OCI-M2 (cell line): ENCODE results near the gene DRG2.

ENCODE experiments used
- DNase-seq: peaks from one replicate; lab custom pipeline; 2025; ENCODE audit not compliant: unreplicated experiment; lab: John Stamatoyannopoulos, UW

Gene DRG2

GRCh38 chr17:18074566-18075272 is 13.0 kb upstream of the DRG2 start:
- DNase-seq = no peak

- no peak for DNase-seq
Observed at GRCh38 chr17:18076936-18077335, 10.8 kb upstream of the DRG2 start.

- no peak for DNase-seq
Observed at GRCh38 chr17:18079543-18079942, 8.2 kb upstream of the DRG2 start.

GRCh38 chr17:18084256-18084655 is 3.5 kb upstream of the DRG2 start:
- DNase-seq = no peak

- no peak for DNase-seq
Observed at GRCh38 chr17:18089613-18090012, 1.9 kb downstream of the DRG2 start.

- DNase-seq = no peak
Observed at GRCh38 chr17:18093616-18094408, 6.1 kb downstream of the DRG2 start.

GRCh38 chr17:18094409-18094807 is 6.7 kb downstream of the DRG2 start:
- no peak for DNase-seq

- no peak for DNase-seq
Observed at GRCh38 chr17:18099516-18099915, 11.8 kb downstream of the DRG2 start.

GRCh38 chr17:18100616-18101015 is 12.9 kb downstream of the DRG2 start:
- no peak for DNase-seq

GRCh38 chr17:18101828-18102227 is 14.1 kb downstream of the DRG2 start:
- no peak for DNase-seq

- DNase-seq = no peak
Observed at GRCh38 chr17:18102640-18103039, 14.9 kb downstream of the DRG2 start.

GRCh38 chr17:18105027-18105426 is 17.3 kb downstream of the DRG2 start:
- no peak for DNase-seq

- no peak for DNase-seq
Observed at GRCh38 chr17:18105595-18105994, 17.8 kb downstream of the DRG2 start.

- DNase-seq = no peak
Observed at GRCh38 chr17:18106211-18106610, 18.5 kb downstream of the DRG2 start.

GRCh38 chr17:18107061-18107790 is 19.5 kb downstream of the DRG2 start:
- no peak for DNase-seq

- DNase-seq = no peak
Observed at GRCh38 chr17:18107971-18108370, 20.2 kb downstream of the DRG2 start.

- no peak for DNase-seq
Observed at GRCh38 chr17:18108401-18109312, 20.9 kb downstream of the DRG2 start, which contains the start of gene MYO15A. TSS of gene MYO15A (plus strand) at chr17:18108756. CDS start at chr17:18118801, 10,045 bp downstream.

GRCh38 chr17:18109935-18110485 is 22.3 kb downstream of the DRG2 start:
- DNase-seq = no peak

GRCh38 chr17:18110636-18111145 is 22.9 kb downstream of the DRG2 start:
- no peak for DNase-seq

GRCh38 chr17:18111330-18111971 is 23.7 kb downstream of the DRG2 start:
- no peak for DNase-seq
